ENCODE data around the gene PAPPA2.

GRCh38 chr1:176558561-176558960 is 95.6 kb downstream of the PAPPA2 start:
- TF ChIP-seq YY1 (IDR thresholded peaks at IDR 0.05; ENCODE audit: low read depth): no peak
- no peak for TF ChIP-seq TAF1 (IDR thresholded peaks at IDR 0.05; ENCODE audit: low read depth)
- no peak for TF ChIP-seq RAD21 (IDR thresholded peaks at IDR 0.05; ENCODE audit: low read depth)
- no peak for TF ChIP-seq EP300 (IDR thresholded peaks at IDR 0.05; ENCODE audit: borderline replicate concordance)
- no peak for TF ChIP-seq FOXM1 (IDR thresholded peaks at IDR 0.05; ENCODE audit: borderline replicate concordance, low read depth)
- no peak for TF ChIP-seq TCF12 (IDR thresholded peaks at IDR 0.05; ENCODE audit: low read depth)

All from Ishikawa (cell line).